ENCODE data around the gene TBCD. TPM values are rescaled to one million over a fixed set of nuclear protein-coding genes. Genes with fewer than 3 reads are reported as not detected.

Gene TBCD
- total RNA-seq, 2 donors from 2014 or later = 38.9 to 74.8 TPM

- intact Hi-C loops (cut with DNase I) = no loop called here
- Histone ChIP-seq H3K27ac (peak overlapping the region in 2 of 4 donors; percentile 56 to 64), H3K9me3 (no peaks in the 10 kb centered on the region), H3K36me3 (replicated peaks in 1 of 2; ENCODE audit: insufficient read depth in 1 of 2, low read depth in 2 of 2) (no peaks in the 10 kb centered on the region), H3K4me1 (peaks cover 11% of the 10 kb centered on the region), H3K4me3 (no peak overlapping the region), H3K27me3 (no peaks in the 10 kb centered on the region)
- WGBS, 2 donors = 90 to 92% methylated on average over 27 to 36 of the region's 42 CpGs
- ATAC-seq (no peak), DNase-seq (no peak)
- TF ChIP-seq POLR2A (IDR thresholded peaks at IDR 0.05) (no peak), CTCF (IDR thresholded peaks at IDR 0.05) (no peak)
These were observed 108.9 kb downstream of the TBCD start for GRCh38 chr17:82860606-82861392.

GRCh38 chr17:82861393-82861775, 109.5 kb downstream of the TBCD start:
- 93 to 95% methylated on average over 12 of the region's 12 CpGs for WGBS, 2 donors
- Histone ChIP-seq H3K9me3 (no peaks in the 10 kb centered on the region), H3K27me3 (no peaks in the 10 kb centered on the region), H3K4me1 (peaks cover 11% of the 10 kb centered on the region), H3K4me3 (no peak overlapping the region), H3K36me3 (replicated peaks in 1 of 2; ENCODE audit: insufficient read depth in 1 of 2, low read depth in 2 of 2) (no peaks in the 10 kb centered on the region), H3K27ac (no peak overlapping the region)
- no peak for ATAC-seq
- TF ChIP-seq POLR2A (IDR thresholded peaks at IDR 0.05) = no peak
- TF ChIP-seq CTCF (IDR thresholded peaks at IDR 0.05) = no peak
- intact Hi-C loops (cut with DNase I) = no loop called here
- no peak for DNase-seq

- H3K4me3 ChIP-seq = no peak overlapping the region
- TF ChIP-seq POLR2A (IDR thresholded peaks at IDR 0.05) = no peak
- TF ChIP-seq CTCF (IDR thresholded peaks at IDR 0.05) = no peak
- no peaks in the 10 kb centered on the region for H3K27me3 ChIP-seq
- H3K36me3 ChIP-seq (replicated peaks in 1 of 2; ENCODE audit: insufficient read depth in 1 of 2, low read depth in 2 of 2) = no peaks in the 10 kb centered on the region
- ATAC-seq (no peak), DNase-seq (no peak)
- H3K9me3 ChIP-seq = no peaks in the 10 kb centered on the region
- no peak overlapping the region for H3K27ac ChIP-seq
- WGBS, 2 donors = 94 to 95% methylated on average over 8 of the region's 8 CpGs
- H3K4me1 ChIP-seq = peaks cover 11% of the 10 kb centered on the region
- intact Hi-C loops (cut with DNase I) = no loop called here
These were observed 110.3 kb downstream of the TBCD start for GRCh38 chr17:82862191-82862590.

GRCh38 chr17:82862737-82863382, 111.0 kb downstream of the TBCD start:
- intact Hi-C loops (cut with DNase I) = no loop called here
- ATAC-seq (no peak), DNase-seq (no peak)
- 72 to 76% methylated on average over 20 to 25 of the region's 25 CpGs for WGBS, 2 donors
- Histone ChIP-seq H3K27me3 (no peaks in the 10 kb centered on the region), H3K4me1 (peaks cover 11% of the 10 kb centered on the region), H3K9me3 (no peaks in the 10 kb centered on the region), H3K36me3 (replicated peaks in 1 of 2; ENCODE audit: insufficient read depth in 1 of 2, low read depth in 2 of 2) (no peaks in the 10 kb centered on the region), H3K4me3 (no peak overlapping the region), H3K27ac (no peak overlapping the region)
- TF ChIP-seq CTCF (IDR thresholded peaks at IDR 0.05) = no peak
- TF ChIP-seq POLR2A (IDR thresholded peaks at IDR 0.05) = no peak
